Liver (tissue), 9 donors: ENCODE data around the gene TSC1. TPM values are rescaled to one million over a fixed set of nuclear protein-coding genes. Genes with fewer than 3 reads are reported as not detected.

ENCODE experiments used
- DNase-seq: peaks from one replicate; pipeline ENCODE4 v3.0.0-alpha.2; 2017; ENCODE audit warnings: low spot score
- H3K27ac ChIP-seq, 2 donors: one replicate each; pipeline ENCODE4 v1.7.0; 2013; ENCODE audit warnings: inconsistent platforms in 2 of 2, low read length in 2 of 2, control low read depth in 1 of 2, low read depth in 1 of 2, mild to moderate bottlenecking in 1 of 2
- H3K27me3 ChIP-seq, 4 donors: one replicate each; pipeline versions ENCODE4 v1.6.1 to v1.7.0; 2013; ENCODE audit warnings: low read length in 3 of 4, inconsistent platforms in 1 of 4, mild to moderate bottlenecking in 1 of 4, moderate library complexity in 1 of 4; ENCODE audit not compliant: control insufficient read depth in 4 of 4, insufficient read depth in 4 of 4
- H3K36me3 ChIP-seq, 4 donors: one replicate each; pipeline versions ENCODE4 v1.6.1 to v1.7.0; 2013; ENCODE audit warnings: low read length in 3 of 4, mild to moderate bottlenecking in 3 of 4, low read depth in 1 of 4, moderate library complexity in 1 of 4; ENCODE audit not compliant: control insufficient read depth in 4 of 4, insufficient read depth in 3 of 4
- H3K4me1 ChIP-seq, 4 donors: one replicate each; pipeline versions ENCODE4 v1.6.1 to v1.7.0; 2013; ENCODE audit warnings: low read length in 3 of 4, mild to moderate bottlenecking in 3 of 4, moderate library complexity in 1 of 4; ENCODE audit not compliant: control insufficient read depth in 4 of 4, insufficient read depth in 4 of 4
- H3K4me3 ChIP-seq, 3 donors: one replicate each; pipeline versions ENCODE4 v1.6.1 to v1.7.0; 2013; ENCODE audit warnings: low read length in 3 of 3, control low read depth in 1 of 3, low read depth in 1 of 3, mild to moderate bottlenecking in 1 of 3
- H3K9ac ChIP-seq, 2 donors: one replicate each; pipeline ENCODE4 v1.7.0; 2013; ENCODE audit warnings: low read length in 2 of 2, mild to moderate bottlenecking in 2 of 2, moderate library complexity in 2 of 2, control low read depth in 1 of 2, low read depth in 1 of 2
- H3K9me3 ChIP-seq, 4 donors: one replicate each; pipeline versions ENCODE4 v1.6.1 to v1.7.0; 2013; ENCODE audit warnings: low read length in 3 of 4; ENCODE audit not compliant: control insufficient read depth in 4 of 4
- EGR1 ChIP-seq, 2 donors: IDR thresholded peaks; 2 replicates each; pipeline ENCODE4 v1.6.1; 2016 to 2018; ENCODE audit warnings: antibody characterized with exemption in 2 of 2, low read depth in 2 of 2
- FOXA1 ChIP-seq: IDR thresholded peaks from 2 replicates; pipeline ENCODE4 v1.6.1; 2016; ENCODE audit warnings: antibody characterized with exemption
- FOXA2 ChIP-seq: IDR thresholded peaks from 2 replicates; pipeline ENCODE4 v1.6.1; 2016; ENCODE audit warnings: antibody characterized with exemption
- HNF4A ChIP-seq, 2 donors: conservative IDR thresholded peaks; 2 replicates each; pipeline ENCODE4 v1.6.1; 2016; ENCODE audit warnings: antibody characterized with exemption in 2 of 2, mild to moderate bottlenecking in 2 of 2
- HNF4G ChIP-seq: IDR thresholded peaks from 2 replicates; pipeline ENCODE4 v1.6.1; 2016; ENCODE audit warnings: antibody characterized with exemption
- MAX ChIP-seq: IDR thresholded peaks from 2 replicates; pipeline ENCODE4 v1.6.1; 2016; ENCODE audit warnings: antibody characterized with exemption
- RAD21 ChIP-seq, 2 donors: IDR thresholded peaks; 2 replicates each; pipeline ENCODE4 v1.6.1; 2016; ENCODE audit warnings: antibody characterized with exemption in 2 of 2, mild to moderate bottlenecking in 2 of 2
- RXRA ChIP-seq, 2 donors: IDR thresholded peaks; 2 replicates each; pipeline ENCODE4 v1.6.1; 2017 to 2018; ENCODE audit warnings: antibody characterized with exemption in 2 of 2, mild to moderate bottlenecking in 1 of 2
- SP1 ChIP-seq: IDR thresholded peaks from 2 replicates; pipeline ENCODE4 v1.6.1; 2018; ENCODE audit warnings: antibody characterized with exemption, mild to moderate bottlenecking
- TAF1 ChIP-seq: conservative IDR thresholded peaks from 2 replicates; pipeline ENCODE4 v1.6.1; 2016; ENCODE audit warnings: antibody characterized with exemption, mild to moderate bottlenecking
- YY1 ChIP-seq: IDR thresholded peaks from 2 replicates; pipeline ENCODE4 v1.6.1; 2016; ENCODE audit warnings: antibody characterized with exemption, mild to moderate bottlenecking
- ZBTB33 ChIP-seq: IDR thresholded peaks from 2 replicates; pipeline ENCODE4 v1.6.1; 2016; ENCODE audit warnings: antibody characterized with exemption
- WGBS: extraction: QIAGEN DNeasy Blood & Tissue Kit; methylation state at CpG from one replicate; pipeline ENCODE4 v1.1.7; 2013; 5-methylcytosine and 5-hydroxymethylcytosine counted together
- polyA plus RNA-seq, 2 donors: library from polyadenylated mRNA; stranded (reverse) in 1 of 2; unstranded in 1 of 2; fragments of 200-250 nt in 1 of 2; fragments of >200 nt in 1 of 2; fragmentation: Nextera tagmentation in 1 of 2; extraction: Ambion mirVana in 1 of 2; gene quantifications; one replicate each; pipeline versions ENCODE4 v1.2.1 to v1.2.3, GENCODE V29; 2013 to 2015
- total RNA-seq, 2 donors: library from RNA; depleted of rRNA; stranded (reverse); fragments of >200 nt; gene quantifications; one replicate each; pipeline ENCODE4 v1.2.3, GENCODE V29; 2014
- TF ChIP-seq, protein P1 (sequence below): fragments of 150-350 bp; IDR thresholded peaks from 2 replicates; pipeline ENCODE4 v1.5.1; 2017; ENCODE audit warnings: improper control_type of control experiment, low read depth, low read length; ENCODE audit not compliant: missing input control
- TF ChIP-seq, protein P2 (sequence below): IDR thresholded peaks from 2 replicates; pipeline ENCODE4 v1.6.1; 2016; ENCODE audit warnings: antibody characterized with exemption, mild to moderate bottlenecking
- donor health status: healthy.
- donor health status: healthy.
- donor health status: healthy.
- donor health status: healthy.
- donor health status: healthy.

The TSC1 gene
- total and polyA plus RNA-seq, 4 donors = 4.6 to 33.5 (median 15.6) TPM

- H3K4me3 ChIP-seq = no peak overlapping the region
- no peak for DNase-seq
- 66% methylated on average over 6 of the region's 6 CpGs for WGBS
- H3K27ac ChIP-seq = no peak overlapping the region
- H3K4me1 ChIP-seq = peaks cover 0 to 5% (median 3%) of the 10 kb centered on the region in 4 donors
- TF ChIP-seq TAF1 (no peak), FOXA2 (no peak), YY1 (no peak), RAD21 (IDR thresholded peaks at IDR 0.05) (no peak), SP1 (no peak)
- TF ChIP-seq, protein P1, sequence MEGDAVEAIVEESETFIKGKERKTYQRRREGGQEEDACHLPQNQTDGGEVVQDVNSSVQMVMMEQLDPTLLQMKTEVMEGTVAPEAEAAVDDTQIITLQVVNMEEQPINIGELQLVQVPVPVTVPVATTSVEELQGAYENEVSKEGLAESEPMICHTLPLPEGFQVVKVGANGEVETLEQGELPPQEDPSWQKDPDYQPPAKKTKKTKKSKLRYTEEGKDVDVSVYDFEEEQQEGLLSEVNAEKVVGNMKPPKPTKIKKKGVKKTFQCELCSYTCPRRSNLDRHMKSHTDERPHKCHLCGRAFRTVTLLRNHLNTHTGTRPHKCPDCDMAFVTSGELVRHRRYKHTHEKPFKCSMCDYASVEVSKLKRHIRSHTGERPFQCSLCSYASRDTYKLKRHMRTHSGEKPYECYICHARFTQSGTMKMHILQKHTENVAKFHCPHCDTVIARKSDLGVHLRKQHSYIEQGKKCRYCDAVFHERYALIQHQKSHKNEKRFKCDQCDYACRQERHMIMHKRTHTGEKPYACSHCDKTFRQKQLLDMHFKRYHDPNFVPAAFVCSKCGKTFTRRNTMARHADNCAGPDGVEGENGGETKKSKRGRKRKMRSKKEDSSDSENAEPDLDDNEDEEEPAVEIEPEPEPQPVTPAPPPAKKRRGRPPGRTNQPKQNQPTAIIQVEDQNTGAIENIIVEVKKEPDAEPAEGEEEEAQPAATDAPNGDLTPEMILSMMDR = no peak
- H3K27me3 ChIP-seq = peaks cover 0 to 3% (median 1%) of the 10 kb centered on the region in 4 donors
- H3K9me3 ChIP-seq = no peaks in the 10 kb centered on the region
- H3K9ac ChIP-seq = no peak overlapping the region
- H3K36me3 ChIP-seq = no peaks in the 10 kb centered on the region
These were observed 31.5 kb upstream of the TSC1 start for GRCh38 chr9:132975961-132976360.

- Histone ChIP-seq H3K27me3 (peaks cover 0 to under 1% (median 0%) of the 10 kb centered on the region in 4 donors), H3K36me3 (no peaks in the 10 kb centered on the region), H3K4me1 (peaks cover 0 to 5% (median 3%) of the 10 kb centered on the region in 4 donors), H3K27ac (no peak overlapping the region), H3K9me3 (no peaks in the 10 kb centered on the region), H3K9ac (no peak overlapping the region), H3K4me3 (no peak overlapping the region)
- DNase-seq = no peak
- WGBS = 91% methylated on average over 5 of the region's 5 CpGs
- TF ChIP-seq EGR1 (IDR thresholded peaks at IDR 0.05; ENCODE audit: low read depth in 2 of 2) (no peak), RXRA (IDR thresholded peaks at IDR 0.05) (no peak), HNF4G (no peak), FOXA1 (no peak), FOXA2 (no peak), RAD21 (IDR thresholded peaks at IDR 0.05) (no peak), HNF4A (conservative IDR thresholded peaks at IDR 0.05) (no peak), MAX (no peak), ZBTB33 (no peak), SP1 (no peak)
- TF ChIP-seq, protein P2, sequence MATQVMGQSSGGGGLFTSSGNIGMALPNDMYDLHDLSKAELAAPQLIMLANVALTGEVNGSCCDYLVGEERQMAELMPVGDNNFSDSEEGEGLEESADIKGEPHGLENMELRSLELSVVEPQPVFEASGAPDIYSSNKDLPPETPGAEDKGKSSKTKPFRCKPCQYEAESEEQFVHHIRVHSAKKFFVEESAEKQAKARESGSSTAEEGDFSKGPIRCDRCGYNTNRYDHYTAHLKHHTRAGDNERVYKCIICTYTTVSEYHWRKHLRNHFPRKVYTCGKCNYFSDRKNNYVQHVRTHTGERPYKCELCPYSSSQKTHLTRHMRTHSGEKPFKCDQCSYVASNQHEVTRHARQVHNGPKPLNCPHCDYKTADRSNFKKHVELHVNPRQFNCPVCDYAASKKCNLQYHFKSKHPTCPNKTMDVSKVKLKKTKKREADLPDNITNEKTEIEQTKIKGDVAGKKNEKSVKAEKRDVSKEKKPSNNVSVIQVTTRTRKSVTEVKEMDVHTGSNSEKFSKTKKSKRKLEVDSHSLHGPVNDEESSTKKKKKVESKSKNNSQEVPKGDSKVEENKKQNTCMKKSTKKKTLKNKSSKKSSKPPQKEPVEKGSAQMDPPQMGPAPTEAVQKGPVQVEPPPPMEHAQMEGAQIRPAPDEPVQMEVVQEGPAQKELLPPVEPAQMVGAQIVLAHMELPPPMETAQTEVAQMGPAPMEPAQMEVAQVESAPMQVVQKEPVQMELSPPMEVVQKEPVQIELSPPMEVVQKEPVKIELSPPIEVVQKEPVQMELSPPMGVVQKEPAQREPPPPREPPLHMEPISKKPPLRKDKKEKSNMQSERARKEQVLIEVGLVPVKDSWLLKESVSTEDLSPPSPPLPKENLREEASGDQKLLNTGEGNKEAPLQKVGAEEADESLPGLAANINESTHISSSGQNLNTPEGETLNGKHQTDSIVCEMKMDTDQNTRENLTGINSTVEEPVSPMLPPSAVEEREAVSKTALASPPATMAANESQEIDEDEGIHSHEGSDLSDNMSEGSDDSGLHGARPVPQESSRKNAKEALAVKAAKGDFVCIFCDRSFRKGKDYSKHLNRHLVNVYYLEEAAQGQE = no peak
- TF ChIP-seq, protein P1 = no peak
These were observed 29.3 kb upstream of the TSC1 start for GRCh38 chr9:132973713-132974112.
